ENCODE results near the gene EMD. TPM values are rescaled to one million over a fixed set of nuclear protein-coding genes. Genes with fewer than 3 reads are reported as not detected.

The EMD gene
- total RNA-seq, 1 donor from 2014 or later, result 61.5 TPM

DNA sequence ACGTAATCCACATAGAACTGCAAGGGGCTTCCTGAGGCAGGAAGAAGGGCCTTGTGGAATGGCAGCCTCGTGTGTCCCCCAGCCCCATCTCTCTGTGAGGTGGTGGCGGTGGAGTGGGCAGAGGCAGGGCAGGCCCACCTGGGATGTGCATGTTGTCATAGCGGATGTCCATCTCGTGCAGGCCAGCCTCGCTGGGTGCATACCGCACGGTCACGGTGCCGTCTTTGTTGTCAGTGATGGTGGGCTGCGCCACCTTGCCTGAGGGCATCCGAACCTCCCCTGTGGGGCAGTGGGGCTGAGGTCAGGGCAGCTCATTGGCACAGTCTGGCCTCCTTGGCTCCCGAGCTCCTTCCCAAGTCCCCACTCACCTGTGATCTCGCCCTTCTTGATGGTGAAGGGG lies 25.1 kb upstream of the EMD start:
- no peak for ATAC-seq
- no peak for DNase-seq (ENCODE audit: low spot score)
- intact Hi-C loops (cut with DNase I), result no loop called here

DNA sequence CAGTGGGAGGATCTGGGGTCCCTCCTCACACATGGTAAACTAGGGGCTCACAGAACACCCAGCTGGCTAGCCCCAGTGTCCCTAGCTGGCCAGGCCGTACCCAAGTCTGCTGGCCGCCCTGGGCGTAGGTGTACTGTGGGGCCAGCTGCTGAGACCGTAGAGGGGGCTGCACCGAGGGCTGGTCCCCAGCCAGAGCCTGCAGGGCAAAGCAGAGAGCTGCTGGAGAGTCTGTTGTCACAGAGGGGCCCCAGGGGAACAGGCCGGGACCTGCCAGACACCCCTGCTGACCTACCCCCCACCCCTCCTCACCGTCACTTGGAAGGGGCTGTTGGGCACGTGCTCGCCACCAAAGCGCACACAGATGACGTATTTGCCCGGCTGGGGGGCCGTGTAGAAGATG lies 24.6 kb upstream of the EMD start:
- intact Hi-C loops (cut with DNase I), result no loop called here
- DNase-seq (ENCODE audit: low spot score) (no peak), ATAC-seq (no peak)

DNA sequence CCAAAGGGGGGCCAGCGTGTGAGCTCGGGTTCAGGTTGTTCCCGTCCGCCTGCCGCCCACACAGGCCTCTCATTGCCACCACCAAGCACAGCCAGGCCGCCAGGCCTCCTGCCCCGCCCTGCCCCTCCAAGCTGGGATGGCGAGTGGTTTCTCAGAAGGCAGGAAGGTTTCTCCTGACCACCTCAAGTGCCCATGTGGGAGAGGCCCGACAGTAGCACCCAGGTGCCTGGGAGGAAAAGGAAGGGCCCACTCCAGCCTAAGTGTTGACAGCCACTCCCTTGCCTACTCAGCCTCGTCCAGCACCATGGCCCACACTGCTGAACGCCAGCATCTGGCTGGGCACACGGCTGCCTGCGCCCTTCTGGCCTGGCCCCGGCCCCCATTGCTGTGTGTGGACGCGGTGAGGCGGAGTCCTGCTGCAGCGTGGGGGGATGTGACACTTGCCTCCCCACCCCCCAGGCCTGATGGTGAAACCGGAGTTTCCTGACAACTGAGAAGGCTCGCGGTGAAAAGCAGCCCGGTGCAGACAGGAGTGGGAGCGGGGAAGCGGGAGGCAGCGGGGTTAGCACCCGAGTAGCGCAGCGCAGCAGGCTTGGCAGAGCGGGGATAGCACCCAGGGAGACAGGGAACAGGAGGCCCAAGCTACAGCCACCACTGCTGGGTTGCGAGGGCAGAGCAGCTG lies 23.9 kb upstream of the EMD start:
- intact Hi-C loops (cut with DNase I), result no loop called here
- ATAC-seq (no peak), DNase-seq (ENCODE audit: low spot score) (no peak)

DNA sequence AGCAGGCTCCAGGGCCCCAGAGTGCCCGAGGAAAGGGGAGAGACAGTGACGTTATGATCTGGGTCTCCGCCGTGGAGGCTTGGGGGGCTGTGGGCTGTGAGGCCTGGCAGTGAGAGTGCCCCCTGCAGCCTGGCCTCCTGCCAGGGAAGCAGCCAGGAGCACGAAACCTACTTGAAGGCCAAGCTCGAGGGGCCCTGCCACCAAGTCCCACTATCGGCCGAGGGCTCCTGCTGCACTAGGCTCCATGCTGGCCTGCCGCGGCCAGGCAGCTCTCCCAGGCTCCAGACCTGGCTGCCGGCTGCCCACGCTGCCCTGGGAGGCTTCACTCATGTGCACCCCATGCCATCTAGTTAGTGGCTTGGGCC lies 23.3 kb upstream of the EMD start:
- ATAC-seq (no peak), DNase-seq (ENCODE audit: low spot score) (no peak)
- intact Hi-C loops (cut with DNase I), result no loop called here

DNA sequence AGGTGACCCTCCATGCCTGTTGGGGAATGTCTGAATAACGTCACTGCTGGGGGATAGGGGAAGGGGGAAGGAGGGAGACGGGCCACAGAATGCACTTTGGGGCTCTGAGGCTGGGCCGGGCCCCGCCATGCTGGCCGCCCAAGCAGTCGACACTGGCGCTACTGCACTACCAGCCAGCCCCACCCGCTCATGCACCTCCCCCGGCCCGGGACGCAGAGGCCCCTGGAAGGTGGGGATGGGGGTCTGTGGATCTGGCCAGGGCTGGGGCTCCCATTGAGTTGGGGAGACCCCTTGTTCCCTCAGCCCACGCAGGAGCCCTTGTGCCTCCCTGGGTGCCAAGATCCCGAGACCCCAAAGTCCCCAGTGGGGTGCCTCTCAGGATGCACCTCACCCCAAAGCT lies 22.5 kb upstream of the EMD start:
- ATAC-seq (no peak), DNase-seq (ENCODE audit: low spot score) (no peak)
- intact Hi-C loops (cut with DNase I), result no loop called here

DNA sequence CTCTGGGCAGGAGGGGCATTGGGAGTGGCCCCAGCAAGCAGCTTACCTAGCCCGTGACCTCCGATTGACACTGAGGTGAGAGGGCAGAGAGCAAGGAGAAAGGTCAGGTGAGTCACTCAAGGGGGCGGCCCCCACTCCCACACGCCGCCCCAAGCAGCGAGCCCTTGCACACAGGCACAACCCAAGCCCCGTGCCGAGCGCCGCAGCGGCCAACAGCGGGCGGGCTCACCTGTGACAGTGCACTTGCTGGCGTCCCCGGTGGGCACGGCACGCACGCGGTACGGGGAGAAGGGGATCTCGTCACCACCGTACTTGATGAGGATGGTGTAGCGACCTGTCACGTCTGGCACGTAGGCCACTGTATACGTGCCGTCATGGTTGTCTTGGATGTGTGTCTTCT lies 21.9 kb upstream of the EMD start:
- intact Hi-C loops (cut with DNase I), result no loop called here
- DNase-seq (ENCODE audit: low spot score), result no peak
- ATAC-seq, result no peak

DNA sequence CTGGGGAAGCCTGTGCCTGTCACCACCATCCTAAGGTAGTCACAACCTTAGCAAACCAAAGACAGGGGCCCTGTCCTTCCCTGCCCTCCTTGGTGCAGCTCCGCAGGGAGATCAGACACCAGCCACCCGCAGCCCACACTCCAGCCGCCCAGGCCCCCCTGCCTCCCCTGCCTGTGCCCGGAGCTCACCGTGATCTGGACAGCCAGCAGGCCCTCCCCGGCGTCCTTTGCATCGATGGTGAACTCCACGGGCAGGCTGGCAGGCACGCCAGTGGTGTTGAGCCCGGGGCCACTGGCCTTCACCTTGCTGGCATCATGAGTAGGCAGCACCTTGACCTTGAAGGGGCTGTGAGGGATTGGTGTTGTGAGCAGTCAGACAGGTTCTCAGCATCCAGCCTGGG lies 21.1 kb upstream of the EMD start:
- ATAC-seq, result no peak
- no peak for DNase-seq (ENCODE audit: low spot score)
- intact Hi-C loops (cut with DNase I), result no loop called here

DNA sequence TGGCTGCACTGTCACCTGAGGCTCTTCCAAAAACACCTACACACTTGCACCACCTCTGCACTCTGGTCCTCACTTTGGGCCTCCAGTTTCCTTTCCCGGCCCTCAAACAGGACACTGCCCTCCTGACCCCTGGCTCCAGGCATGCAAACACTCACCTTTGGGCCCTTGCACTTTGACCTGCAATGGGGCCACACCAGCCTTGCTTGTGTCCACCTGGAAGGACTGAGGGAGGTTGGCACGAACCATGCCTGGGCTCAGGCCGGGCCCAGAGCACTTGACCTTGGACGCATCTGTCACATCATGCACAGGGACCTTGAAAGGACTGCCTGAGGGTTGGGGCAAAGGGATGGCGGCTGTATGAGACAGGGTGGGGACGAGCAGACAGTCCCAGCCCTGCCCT lies 20.3 kb upstream of the EMD start:
- ATAC-seq (no peak), DNase-seq (ENCODE audit: low spot score) (no peak)
- intact Hi-C loops (cut with DNase I), result no loop called here

DNA sequence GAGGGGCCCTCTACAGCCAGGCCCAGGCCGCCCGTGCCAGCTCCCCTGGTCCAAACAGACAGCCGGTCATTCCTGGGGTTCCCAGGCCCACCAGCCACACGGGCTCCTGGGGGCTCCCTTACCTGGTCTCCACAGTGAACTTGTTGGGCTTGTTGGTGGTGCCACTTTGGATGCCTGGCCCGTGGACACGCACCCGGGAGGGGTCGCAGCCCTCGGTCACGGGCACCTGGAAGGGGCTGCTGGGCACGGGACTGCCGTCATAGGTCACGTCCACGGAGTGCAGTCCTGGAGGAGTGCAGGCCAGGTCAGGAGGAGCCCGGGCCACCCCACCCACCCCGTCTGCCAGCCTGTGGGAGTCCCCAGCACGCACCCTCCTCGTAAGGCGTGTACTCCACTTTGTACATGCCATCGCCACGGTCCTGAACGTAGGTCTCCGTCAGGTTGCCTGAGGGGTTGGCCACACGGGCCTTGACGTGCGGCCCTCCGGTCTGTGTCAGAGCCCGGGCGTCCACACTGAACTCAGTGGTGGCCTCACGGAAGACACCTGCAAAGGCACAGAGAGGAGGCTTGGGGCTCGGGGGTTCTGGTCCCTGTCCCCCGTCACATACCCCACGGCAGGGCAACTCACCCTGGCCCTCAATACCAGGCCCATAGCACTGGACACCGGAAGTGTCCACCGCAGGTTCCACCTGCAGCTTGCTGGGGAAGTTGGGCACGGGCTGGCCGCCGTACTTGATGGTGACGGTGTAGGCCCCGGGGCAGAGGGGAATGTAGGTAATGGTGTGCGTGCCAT lies 19.5 kb upstream of the EMD start:
- DNase-seq (ENCODE audit: low spot score) (no peak), ATAC-seq (no peak)

DNA sequence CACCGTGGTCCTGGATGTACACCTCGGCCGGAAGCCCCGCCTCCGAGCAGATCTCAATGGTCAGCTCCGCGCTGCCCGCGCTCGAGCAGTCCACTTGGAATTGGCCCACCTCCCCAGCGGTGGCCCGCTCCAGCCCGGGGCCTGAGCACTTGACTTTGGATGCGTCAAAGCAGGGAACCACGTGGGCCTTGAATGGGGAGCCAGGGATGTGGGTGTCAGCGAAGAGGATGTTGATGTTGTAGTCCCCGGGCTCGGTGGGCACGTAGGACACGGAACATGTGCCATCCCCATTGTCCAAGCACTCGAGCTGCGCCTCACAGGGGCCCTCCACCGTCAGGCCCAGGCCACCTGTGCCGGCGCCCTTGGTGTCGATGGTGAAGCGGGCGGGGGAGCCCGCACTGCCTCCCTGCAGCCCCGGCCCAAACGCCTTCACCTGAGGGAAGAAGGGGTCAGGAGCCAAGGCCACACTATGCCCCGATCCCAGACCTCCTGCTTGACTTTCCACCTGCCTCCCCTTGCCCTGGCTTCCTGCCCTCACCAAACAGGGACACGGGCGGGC lies 18.9 kb upstream of the EMD start:
- intact Hi-C loops (cut with DNase I), result no loop called here
- DNase-seq (ENCODE audit: low spot score), result no peak
- no peak for ATAC-seq

More for the DNA sequence above, 19.5 kb upstream of the EMD start:
- intact Hi-C loops (cut with DNase I), result no loop called here

DNA sequence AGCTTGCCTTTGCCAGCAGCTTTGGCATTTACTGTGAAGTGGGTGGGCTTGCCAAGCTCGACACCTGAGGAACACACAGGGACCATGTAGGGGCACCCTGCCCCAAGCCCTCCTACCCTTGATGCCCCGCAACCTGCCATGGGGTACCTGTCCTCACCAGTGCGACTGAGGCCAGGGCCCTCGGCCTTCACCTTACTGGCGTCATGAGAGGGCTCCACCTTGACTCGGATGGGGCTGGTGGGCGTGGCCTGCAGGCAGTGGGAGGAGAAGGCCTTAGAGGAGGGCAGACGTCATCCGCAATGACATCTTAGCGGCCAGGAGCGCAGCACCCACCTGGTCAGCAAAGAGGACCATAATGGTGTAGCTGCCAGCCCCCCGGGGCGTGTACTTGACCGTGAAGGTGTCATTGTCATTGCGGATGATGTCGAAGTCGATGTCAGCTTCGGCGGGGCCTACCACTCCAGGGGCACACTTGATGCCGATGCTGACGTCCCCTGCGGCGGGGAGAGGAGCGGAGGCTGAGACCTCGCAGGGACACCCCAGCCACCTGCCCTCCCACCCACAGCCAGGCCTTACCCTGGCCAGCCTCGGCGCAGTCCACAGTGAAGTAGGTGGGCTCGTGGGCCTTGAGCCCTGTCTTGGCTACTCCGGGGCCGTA lies 16.9 kb upstream of the EMD start:
- DNase-seq (ENCODE audit: low spot score) (no peak), ATAC-seq (no peak)
- intact Hi-C loops (cut with DNase I), result no loop called here

DNA sequence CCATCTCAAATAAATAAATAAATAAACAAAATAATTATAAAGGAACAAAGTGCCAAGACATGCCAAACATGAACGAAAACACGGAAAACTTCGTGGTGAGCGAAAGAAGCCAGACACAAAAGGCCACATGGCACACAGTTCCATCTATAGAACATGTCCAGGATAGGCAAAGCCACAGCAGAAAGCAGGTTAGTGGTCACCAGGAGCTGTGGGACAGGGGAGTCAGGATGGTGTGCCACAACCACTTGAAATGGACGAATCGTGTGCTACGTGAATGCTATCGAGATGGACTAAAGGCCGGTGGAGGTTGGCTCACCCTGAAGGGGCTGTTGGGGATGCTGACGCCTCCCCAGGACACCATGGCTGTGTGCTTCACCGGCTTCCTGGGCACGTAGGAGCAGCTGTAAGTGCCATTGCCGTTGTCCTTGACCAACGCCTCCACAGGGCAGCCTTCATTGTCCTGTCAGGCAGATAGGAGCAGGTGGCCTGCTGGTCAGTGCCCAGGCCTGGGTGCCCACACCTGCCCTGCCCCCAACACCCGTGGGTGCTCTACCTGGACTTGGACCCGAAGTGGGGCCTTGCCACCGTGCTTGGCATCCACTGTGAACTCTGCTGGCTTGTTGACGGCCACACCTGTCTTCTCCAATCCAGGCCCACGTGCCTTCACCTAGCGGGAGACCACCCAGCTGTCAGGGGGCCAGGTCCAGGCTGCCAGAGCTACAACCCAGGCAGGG lies 15.2 kb upstream of the EMD start:
- intact Hi-C loops (cut with DNase I), result no loop called here
- DNase-seq (ENCODE audit: low spot score) (no peak), ATAC-seq (no peak)

DNA sequence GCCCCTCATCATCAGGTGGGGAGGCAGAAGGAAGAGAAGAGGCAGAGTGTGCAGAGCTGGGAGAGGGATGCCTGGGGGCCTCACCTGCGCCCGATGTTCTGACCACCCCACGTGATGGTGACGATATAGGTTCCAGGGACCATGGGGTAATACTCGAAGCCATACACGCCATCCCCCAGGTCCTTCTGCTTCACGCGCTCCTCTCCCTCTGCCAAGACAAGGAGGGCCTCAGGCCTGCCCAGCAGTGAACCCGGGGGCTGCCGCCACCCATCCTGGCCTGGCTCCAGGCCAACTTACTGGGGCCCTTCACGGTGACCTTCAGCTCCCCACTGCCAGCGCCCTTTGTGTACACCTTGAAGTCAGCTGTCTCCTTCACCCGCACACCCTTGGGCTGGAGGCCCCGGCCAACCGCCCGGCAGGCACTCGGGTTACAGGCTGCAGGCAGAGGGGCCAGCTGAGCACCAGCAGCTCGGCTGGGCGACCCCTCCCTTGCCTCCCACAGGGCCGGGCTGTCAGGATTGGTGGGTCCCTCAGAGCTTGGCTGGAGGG lies 14.0 kb upstream of the EMD start:
- ATAC-seq (no peak), DNase-seq (ENCODE audit: low spot score) (no peak)
- intact Hi-C loops (cut with DNase I), result no loop called here

DNA sequence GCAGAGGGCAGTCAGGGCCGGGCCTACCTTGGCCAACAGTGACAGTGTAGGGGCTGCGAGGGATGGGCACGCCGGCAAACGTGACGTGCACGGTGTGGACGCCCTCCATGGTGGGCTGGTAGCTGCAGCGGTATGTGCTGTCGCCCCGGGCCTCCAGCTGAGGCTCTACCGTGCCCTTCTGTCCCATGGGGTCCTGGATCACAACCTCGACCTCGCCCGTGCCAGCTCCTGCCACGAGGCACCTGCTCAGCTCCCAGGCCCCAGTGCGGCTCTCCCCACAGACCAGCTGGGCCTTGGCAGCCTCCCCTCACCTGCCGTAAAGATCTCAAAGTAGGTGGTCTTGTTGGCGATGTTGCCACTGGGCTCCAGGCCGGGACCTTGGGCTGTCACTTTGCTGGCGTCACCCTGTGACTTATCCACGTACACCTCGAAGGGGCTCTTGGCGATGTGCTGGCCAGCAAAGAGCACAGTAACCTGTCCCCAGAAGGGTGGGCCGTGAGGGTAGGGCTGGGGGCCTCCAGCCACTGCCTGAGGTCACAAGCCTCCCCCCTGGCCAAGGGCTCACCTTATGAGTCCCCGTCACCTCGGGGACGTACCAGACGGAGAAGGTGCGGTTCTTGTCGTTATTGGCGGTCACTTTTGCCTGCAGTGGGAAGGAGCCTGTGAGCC lies 13.0 kb upstream of the EMD start:
- no peak for ATAC-seq
- intact Hi-C loops (cut with DNase I), result no loop called here
- DNase-seq (ENCODE audit: low spot score), result no peak

DNA sequence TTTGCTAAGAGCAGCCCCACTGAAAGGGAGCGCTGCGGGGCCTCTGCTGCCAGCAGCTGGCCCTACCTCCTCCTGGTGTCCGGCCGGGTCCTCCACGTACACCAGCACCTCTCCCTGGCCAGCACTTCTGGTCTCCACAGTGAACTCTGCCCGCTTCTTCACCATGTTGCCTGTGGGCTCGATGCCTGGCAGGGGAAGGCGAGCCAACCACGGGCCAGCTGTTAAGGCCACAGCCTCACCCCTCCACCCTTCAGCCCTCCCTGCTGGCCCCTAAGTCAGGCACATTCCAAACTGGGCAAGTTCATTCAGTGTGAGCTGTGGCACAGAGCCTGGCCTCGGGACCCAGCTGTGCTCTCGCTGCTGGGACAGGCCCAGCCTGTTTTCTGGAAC lies 12.4 kb upstream of the EMD start:
- intact Hi-C loops (cut with DNase I), result no loop called here
- no peak for ATAC-seq
- DNase-seq (ENCODE audit: low spot score), result no peak

DNA sequence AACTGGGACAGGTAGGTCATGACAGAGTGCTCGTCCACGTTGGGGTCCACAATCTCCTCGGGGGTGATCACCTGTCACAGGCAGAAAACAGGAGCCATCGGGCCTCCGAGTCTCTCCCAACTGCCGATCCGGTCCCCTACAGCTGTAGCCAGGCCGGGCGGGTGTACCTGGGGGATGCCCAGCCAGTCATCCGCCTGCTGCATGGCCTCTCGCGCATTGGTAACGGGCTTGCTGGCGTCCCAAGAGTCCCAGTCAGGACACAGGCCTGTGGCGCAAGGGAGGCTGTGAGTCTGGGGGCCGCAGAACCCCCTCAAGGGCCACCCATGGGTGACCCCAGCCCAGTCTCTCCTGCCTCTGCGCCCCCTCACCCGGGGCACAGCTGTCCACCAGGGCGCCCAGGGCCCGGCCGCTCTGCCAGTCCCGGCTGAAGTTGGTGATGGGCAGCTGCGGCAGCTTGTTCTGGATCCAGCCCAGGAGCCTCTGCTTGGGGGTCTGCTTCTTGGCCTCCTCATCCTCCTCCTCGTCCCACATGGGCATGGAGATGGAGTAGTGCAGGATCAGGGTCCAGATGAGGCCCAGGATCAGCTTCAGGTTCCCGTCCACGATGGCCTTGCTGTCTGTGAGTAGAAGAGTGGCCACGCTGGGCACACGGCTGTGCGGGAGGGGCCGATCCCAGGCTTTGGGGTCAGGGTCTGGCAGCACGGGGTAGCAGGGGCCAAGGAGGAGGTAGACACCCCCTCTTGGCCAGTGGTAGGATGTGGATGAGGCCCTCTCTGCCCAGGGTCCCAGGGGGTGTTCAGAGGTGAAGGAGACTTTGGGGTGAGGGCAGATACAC lies 11.4 kb upstream of the EMD start:
- intact Hi-C loops (cut with DNase I), result no loop called here
- no peak for ATAC-seq
- DNase-seq (ENCODE audit: low spot score), result no peak

DNA sequence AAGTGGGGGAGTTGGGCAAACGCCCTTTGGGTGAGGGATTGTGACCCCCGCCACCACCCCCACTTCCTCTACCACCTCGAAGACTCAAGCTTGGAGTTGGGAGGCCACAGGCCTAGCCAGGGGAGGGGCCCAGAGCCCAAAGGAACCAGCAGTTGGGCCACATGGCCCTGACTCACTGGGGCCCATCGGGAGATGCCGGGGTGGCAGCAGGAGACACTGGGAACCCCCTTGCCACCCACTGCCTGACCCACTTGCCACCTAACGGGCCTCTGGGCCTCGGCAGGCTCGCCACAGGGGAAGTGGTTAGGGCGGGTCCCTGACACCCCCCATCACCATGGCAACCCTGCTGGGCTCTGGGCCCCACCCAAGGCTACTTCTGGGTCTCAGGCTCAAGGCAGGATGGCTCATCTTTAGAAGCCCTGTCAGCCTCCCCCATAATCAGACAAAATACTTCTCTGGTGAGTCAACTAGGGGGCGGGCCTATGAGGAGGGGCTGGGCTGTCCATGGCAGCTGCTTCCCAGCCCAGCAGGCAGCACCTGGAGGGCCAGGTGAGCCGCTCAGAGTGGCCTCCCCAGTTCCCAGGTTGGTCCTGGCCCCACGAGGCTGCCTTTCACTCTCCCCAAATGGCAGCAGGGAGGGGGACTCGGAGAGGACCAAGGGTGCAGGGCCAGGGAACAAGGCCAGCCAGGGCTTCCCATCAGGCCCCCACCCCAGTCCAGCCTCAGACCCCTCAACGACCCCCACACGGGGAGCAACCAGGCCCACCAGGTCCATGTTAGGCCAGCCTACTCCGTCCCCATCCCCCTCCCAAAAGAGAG lies 10.3 kb upstream of the EMD start:
- DNase-seq (ENCODE audit: low spot score), result peak; percentile 82
- ATAC-seq, result peak; percentile 61
- intact Hi-C loops (cut with DNase I), result no loop called here
